T-helper 1 cell (primary cell): ENCODE data around the gene TMEM132D.

Experiments used
- DNase-seq, 5 donors: peaks; one replicate each; pipeline ENCODE4 v3.0.0-alpha.2; 2012 to 2020

The TMEM132D gene

GRCh38 chr12:129720618-129721017 lies 183.2 kb downstream of the TMEM132D start:
- no peak for DNase-seq

GRCh38 chr12:129719416-129719815 lies 184.4 kb downstream of the TMEM132D start:
- no peak for DNase-seq

GRCh38 chr12:129717438-129717837 lies 186.4 kb downstream of the TMEM132D start:
- no peak for DNase-seq

GRCh38 chr12:129716825-129717224 lies 187.0 kb downstream of the TMEM132D start:
- no peak for DNase-seq

GRCh38 chr12:129706716-129707115 lies 197.1 kb downstream of the TMEM132D start:
- no peak for DNase-seq

GRCh38 chr12:129704232-129704830 lies 199.5 kb downstream of the TMEM132D start:
- DNase-seq = no peak

- DNase-seq = no peak
Measured at GRCh38 chr12:129701631-129702101, 202.2 kb downstream of the TMEM132D start.

GRCh38 chr12:129700036-129700435 lies 203.8 kb downstream of the TMEM132D start:
- DNase-seq = no peak

GRCh38 chr12:129696926-129697325 lies 206.9 kb downstream of the TMEM132D start:
- no peak for DNase-seq

GRCh38 chr12:129696405-129696804 lies 207.4 kb downstream of the TMEM132D start:
- DNase-seq = no peak

- no peak for DNase-seq
Measured at GRCh38 chr12:129693731-129694130, 210.1 kb downstream of the TMEM132D start.

- DNase-seq = no peak
Measured at GRCh38 chr12:129687731-129688130, 216.1 kb downstream of the TMEM132D start.

- no peak for DNase-seq
Measured at GRCh38 chr12:129681830-129682229, 222.0 kb downstream of the TMEM132D start.

- no peak for DNase-seq
Measured at GRCh38 chr12:129681151-129681550, 222.7 kb downstream of the TMEM132D start.

GRCh38 chr12:129676411-129676810 lies 227.4 kb downstream of the TMEM132D start:
- DNase-seq = no peak

GRCh38 chr12:129675947-129676346 lies 227.9 kb downstream of the TMEM132D start:
- no peak for DNase-seq

GRCh38 chr12:129675496-129675895 lies 228.3 kb downstream of the TMEM132D start:
- DNase-seq = no peak

- no peak for DNase-seq
Measured at GRCh38 chr12:129673806-129674205, 230.0 kb downstream of the TMEM132D start.

GRCh38 chr12:129672110-129672509 lies 231.7 kb downstream of the TMEM132D start:
- DNase-seq = no peak

GRCh38 chr12:129670256-129670920 lies 233.4 kb downstream of the TMEM132D start:
- no peak for DNase-seq

GRCh38 chr12:129665414-129665813 lies 238.4 kb downstream of the TMEM132D start:
- DNase-seq = no peak

- DNase-seq = no peak
Measured at GRCh38 chr12:129662234-129662633, 241.6 kb downstream of the TMEM132D start.

- DNase-seq = no peak
Measured at GRCh38 chr12:129660946-129661345, 242.9 kb downstream of the TMEM132D start.

GRCh38 chr12:129659961-129660622 lies 243.7 kb downstream of the TMEM132D start:
- DNase-seq = no peak
